Measurements from ENCODE around the gene ARHGAP15.

ARHGAP15 gene

DNA sequence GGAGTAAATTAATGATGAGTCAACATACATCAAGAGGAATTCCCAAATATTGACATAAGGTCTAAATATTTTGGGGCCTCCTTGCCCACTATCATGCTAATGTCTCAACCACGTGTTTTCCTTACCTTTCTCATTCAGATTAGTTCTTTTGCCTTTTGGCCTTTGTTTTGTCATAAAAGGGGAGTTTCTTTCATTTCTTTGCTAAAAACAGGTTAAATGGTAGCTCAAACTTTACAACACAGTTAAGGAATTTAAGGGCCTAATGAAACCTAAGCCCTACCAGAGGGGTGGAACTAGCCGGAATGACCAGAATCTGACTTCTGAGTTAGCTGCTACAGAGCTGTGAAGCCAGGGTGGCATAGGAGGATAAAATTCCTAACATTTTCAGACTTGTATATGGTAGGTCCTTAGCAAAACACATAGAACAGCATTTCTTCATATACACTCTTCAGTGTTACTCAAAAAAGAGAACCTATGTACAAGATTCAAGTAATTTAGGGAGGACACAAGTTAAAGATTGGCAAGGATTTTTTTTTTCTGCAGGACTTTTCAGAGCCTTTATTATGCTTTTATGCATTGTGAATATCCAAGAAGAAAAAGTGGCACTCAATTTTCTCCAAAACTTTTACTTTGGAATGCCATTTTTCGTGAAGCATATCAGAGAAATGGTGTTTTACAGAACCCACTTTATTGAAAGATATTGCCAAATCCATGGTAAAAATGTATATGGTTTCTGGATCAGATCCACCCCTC lies 633.1 kb downstream of the ARHGAP15 start:
- DNase-seq (ENCODE audit: low read depth in 3 of 3) = no peak

- no peak for DNase-seq (ENCODE audit: low read depth in 3 of 3)
Observed at GRCh38 chr2:143764261-143764660, 635.0 kb downstream of the ARHGAP15 start.

DNA sequence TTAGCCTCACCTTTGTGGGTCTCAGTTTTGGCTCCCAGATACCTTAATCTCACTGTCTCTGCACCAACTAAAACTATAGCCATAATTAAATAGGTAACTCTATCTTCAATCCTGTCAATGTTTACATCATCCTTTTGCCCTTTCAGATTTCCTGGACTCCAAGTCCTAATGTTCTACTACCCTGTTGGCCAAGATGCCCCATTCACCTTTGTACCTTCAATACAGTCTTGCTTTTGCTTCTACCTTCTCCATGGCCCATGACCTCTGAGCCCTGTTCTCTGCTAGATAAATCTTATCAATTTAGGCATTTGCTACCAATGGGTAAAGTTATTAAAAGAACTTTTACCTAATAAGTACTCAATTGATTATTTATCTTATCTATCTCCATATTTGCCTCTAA lies 635.5 kb downstream of the ARHGAP15 start:
- DNase-seq (ENCODE audit: low read depth in 3 of 3) = no peak

- no peak for DNase-seq (ENCODE audit: low read depth in 3 of 3)
Observed at GRCh38 chr2:143768991-143769390, 639.8 kb downstream of the ARHGAP15 start.

DNA sequence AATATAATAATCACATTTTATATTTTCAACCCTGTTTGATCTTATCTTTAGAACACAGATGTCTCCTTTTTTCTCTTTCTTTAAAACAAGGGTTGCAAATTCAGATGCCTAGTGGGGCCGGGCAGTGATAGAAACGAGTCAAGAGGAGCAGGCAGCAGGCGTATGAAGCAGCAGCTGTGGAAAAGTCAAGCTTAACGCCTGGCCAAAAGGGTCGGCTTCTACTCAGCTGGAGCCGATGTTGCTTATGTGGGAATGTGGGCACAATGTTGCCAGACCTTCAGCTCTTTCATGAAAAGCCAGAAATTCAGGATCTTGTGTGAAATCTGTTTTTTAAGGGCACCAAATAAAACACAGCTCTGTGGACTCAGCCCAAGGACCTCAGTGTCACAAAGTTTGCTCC lies 642.7 kb downstream of the ARHGAP15 start:
- DNase-seq (ENCODE audit: low read depth in 3 of 3) = no peak

- DNase-seq (ENCODE audit: low read depth in 3 of 3) = no peak
Observed at GRCh38 chr2:143776526-143777297, 647.5 kb downstream of the ARHGAP15 start.

DNA sequence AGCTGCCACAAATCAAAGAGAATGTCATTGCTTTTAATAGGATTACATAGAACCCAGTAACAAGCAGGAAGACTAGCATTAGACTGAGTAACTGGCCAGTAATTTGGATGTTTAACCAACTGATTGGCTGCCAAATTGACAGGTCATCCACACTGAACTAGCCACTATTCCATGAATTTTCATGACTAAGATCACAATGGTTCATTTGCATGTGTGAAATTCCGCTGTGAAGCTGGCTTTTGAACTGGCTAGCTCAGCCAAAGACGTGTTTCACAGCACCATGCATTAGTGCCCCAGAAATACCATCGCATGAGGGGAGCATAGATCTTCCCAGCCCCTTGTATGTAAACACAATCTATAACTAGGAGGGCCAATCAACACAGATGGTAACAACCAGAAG lies 649.8 kb downstream of the ARHGAP15 start:
- no peak for DNase-seq (ENCODE audit: low read depth in 3 of 3)

DNA sequence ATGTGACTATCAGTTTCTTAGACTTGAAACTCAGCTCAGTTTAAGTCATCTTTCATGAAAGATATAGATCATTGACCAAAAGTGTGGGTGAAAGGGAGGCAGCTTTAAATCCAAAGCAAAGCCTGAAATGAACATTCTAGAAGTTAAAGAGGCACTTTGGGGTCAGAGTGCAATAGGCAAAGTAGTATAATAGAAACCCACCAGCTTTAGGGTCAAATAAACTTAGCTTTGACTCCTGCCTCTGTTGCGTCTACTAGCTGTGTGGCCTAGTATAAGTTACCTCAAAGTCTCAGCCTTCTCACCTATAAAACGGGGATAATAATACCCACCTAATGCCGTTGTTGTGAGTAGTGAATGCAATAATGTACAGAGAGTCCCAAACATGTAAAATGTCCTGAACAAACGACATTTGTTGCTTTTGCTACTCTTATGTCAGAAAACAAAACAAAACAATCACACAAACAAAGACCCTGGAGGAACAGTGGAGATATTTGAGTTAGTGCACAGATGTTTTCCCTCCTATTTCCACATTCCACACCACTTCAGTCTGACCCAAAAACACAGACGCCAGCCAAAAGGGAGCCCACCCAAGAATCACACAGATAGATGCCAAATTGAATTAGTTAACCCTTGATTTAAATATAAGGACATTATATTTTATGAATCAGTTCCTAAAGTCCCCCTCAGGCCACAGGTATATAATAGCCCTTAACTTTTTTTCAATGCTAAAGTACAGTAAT lies 657.0 kb downstream of the ARHGAP15 start:
- no peak for DNase-seq (ENCODE audit: low read depth in 3 of 3)

- no peak for DNase-seq (ENCODE audit: low read depth in 3 of 3)
Observed at GRCh38 chr2:143787674-143788073, 658.5 kb downstream of the ARHGAP15 start.

GRCh38 chr2:143792602-143793001 lies 663.4 kb downstream of the ARHGAP15 start:
- no peak for DNase-seq (ENCODE audit: low read depth in 3 of 3)

DNA sequence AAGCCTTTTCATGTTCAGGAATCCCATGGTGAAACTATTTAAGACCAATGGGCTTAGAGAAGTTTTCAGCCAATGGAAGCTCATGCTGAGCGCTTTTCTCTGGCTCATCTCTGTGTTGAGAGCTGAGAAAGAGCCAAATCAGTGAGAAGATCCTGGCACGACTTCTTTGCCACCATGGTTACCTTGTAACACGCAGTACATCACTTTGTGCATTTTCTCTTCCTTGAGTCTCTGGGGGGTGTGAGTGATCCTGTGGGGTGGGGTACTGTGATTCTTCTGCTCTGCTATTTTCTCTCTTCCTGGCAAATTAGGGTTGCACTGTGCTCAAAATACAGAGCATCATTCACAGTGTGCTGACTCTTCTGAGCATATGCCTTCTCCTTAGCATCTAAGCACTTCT lies 664.2 kb downstream of the ARHGAP15 start:
- DNase-seq (ENCODE audit: low read depth in 3 of 3) = no peak

DNA sequence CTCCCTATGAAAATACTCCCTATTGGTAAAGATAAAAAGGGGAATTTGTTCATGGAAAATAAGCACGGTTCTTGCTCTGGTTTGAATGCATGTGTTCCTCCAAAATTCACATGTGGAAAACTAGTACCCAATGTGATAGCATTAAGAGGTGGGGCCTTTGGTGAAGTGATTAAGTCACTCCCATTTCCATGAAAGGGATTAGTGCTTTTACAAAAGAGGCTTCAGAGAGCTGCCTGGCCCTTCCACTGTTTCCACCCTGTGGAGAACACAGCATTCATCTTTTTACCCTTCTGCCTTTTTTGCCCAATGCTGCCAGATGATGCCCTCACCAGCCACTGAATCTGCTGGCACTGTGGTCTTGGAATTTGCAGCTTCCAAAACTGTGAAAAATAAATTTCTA lies 666.8 kb downstream of the ARHGAP15 start:
- no peak for DNase-seq (ENCODE audit: low read depth in 3 of 3)

DNA sequence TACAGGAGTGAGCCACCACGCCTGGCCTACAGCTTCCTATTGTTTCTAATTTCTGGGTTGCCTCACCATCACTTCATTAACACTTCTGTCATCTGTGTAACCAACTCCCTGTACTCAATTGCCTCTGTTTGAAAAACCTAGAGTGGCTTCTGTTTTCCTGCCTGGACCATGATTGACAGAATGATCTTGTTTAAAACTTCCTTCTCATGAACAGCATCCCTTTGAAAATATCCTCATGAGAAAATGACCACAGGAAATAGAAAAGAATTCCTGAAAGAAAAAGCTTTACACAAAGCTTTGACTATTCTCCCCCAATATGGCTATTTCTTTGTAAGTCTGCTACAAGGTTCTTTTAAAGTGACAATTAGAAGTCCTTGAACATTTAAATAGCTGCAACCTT lies 672.3 kb downstream of the ARHGAP15 start:
- DNase-seq (ENCODE audit: low read depth in 3 of 3) = no peak

DNA sequence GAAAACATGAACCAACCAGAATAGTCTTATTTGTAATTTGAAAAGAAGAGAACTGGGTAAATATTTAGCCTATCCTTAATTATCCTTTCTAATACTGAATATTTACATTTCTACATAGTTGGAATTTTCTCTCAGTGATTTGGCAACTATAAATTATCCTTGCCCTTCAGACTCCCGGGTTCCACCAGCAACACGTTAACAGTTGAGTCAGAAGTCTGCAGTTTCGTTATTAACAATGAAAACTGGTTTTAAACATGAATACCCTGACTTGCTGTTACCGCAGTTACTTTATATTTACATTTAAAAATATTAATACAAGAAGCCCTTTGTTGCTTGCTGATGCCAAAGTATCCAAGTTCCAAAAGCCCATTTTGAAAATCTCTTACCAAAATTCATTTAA lies 673.0 kb downstream of the ARHGAP15 start:
- no peak for DNase-seq (ENCODE audit: low read depth in 3 of 3)

DNA sequence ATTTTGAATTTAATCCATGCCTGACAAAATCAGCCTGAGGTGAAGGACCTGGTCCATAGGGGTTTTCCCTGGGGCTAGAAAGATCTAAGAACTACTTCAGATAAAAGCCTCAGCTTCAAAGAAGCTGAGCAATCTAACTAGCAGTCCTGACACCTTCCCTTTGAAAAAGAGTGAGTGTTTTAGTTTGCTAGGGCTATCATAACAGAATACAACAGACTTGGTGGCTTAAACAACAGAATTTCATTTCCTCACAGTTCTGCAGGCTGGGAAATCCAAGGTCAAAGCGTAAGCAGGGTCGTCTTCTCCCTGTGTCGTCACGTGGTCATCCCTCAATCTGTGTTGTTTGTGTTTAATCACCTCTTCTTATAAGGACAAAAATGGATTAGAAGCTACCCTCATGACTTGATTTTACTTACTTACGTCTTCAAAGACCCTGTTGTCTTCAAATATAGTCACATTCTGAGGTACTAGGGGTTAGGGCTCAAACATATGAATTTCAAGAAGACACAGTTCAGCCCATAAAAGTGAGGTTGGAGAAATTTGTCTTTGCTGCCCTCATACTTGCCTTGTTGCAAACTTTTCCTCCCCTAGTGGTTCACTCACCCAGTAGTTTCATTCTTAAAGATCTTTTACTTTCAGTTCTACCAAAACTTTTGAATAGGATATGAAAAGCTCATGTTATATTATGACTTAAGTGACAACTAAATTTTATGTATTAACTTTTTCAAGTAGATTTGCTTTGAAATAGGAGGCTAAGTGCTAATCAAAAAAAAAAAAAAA lies 673.8 kb downstream of the ARHGAP15 start:
- no peak for DNase-seq (ENCODE audit: low read depth in 3 of 3)

GRCh38 chr2:143803936-143804335 lies 674.7 kb downstream of the ARHGAP15 start:
- no peak for DNase-seq (ENCODE audit: low read depth in 3 of 3)

DNA sequence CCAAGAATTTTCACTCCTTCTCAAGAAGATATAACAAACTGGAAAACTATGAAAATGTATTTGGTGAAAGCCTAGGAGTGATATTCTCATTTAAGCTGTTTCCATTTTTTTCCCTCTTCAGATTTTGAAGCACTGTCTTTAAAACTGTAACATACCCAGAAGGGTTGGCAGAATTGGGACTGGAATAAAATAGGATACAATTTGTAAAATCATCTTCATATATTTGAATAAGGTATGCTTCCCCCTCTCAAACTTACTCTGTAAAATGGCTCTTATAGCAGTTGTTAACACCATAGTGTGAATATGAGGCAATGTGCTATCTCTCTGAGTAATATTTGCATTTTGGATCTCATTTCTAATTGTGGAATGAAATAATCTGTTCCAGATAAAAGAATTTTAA lies 676.4 kb downstream of the ARHGAP15 start:
- no peak for DNase-seq (ENCODE audit: low read depth in 3 of 3)

GRCh38 chr2:143807192-143807591 lies 678.0 kb downstream of the ARHGAP15 start:
- no peak for DNase-seq (ENCODE audit: low read depth in 3 of 3)

GRCh38 chr2:143807671-143808070 lies 678.5 kb downstream of the ARHGAP15 start:
- DNase-seq (ENCODE audit: low read depth in 3 of 3) = no peak

GRCh38 chr2:143808166-143808565 lies 678.9 kb downstream of the ARHGAP15 start:
- no peak for DNase-seq (ENCODE audit: low read depth in 3 of 3)

DNA sequence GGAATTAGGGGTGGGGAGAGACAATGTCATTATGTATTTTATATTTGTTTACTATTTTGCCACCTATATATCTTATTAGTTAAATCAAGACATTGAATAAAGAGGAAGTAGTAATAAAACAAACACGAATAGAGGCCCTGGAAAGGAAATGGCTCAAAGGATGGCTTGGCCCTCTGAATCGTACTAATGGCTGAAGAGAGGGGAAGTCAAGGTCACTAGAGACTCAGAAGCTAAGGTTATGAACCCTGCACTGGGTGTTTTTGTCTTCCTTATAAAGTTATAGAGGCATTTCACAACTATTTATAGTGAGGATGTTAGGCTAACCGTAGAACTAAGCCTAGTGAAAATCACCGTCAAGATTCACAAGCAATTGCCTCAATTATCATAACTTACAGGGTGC lies 685.9 kb downstream of the ARHGAP15 start:
- DNase-seq (ENCODE audit: low read depth in 3 of 3) = no peak

- DNase-seq (ENCODE audit: low read depth in 3 of 3) = no peak
Observed at GRCh38 chr2:143816916-143817315, 687.7 kb downstream of the ARHGAP15 start.
